T-helper 17 cell (primary cell): ENCODE results near the gene ADIPOR2. TPM values are rescaled to one million over a fixed set of nuclear protein-coding genes. Genes with fewer than 3 reads are reported as not detected.
A peak's percentile ranks its signal among the peaks of the same experiment; 100 is the strongest.

Experiments
- ATAC-seq: fragments of 150-1000 bp; cut with Tn5 transposase; 2 replicates; pipeline ENCODE4 v1.10.0; 2021; ENCODE audit warnings: mild to moderate bottlenecking, moderate library complexity
- DNase-seq, 3 donors: peaks; one replicate each; pipeline versions ENCODE4 v3.0.0 to v3.0.0-alpha.2; 2020 to 2021
- H3K9me3 ChIP-seq: one replicate; pipeline ENCODE4 v1.7.0; 2013; ENCODE audit warnings: low read length, mild to moderate bottlenecking; ENCODE audit not compliant: control insufficient read depth, poor library complexity, severe bottlenecking
- H3K27ac Mint-ChIP-seq: one replicate; pipeline ENCODE4 v1.8.0; 2022; ENCODE audit warnings: mild to moderate bottlenecking, moderate library complexity, mixed read lengths
- H3K27me3 Mint-ChIP-seq: one replicate; pipeline ENCODE4 v1.8.0; 2022; ENCODE audit warnings: mixed read lengths
- H3K36me3 Mint-ChIP-seq: one replicate; pipeline ENCODE4 v1.8.0; 2022; ENCODE audit warnings: low read depth, mixed read lengths
- H3K4me1 Mint-ChIP-seq: one replicate; pipeline ENCODE4 v1.8.0; 2022; ENCODE audit warnings: mild to moderate bottlenecking, mixed read lengths
- H3K4me3 Mint-ChIP-seq: one replicate; pipeline ENCODE4 v1.8.0; 2022; ENCODE audit warnings: mild to moderate bottlenecking, moderate library complexity, mixed read lengths
- total RNA-seq, 4 donors: library from RNA in 2 of 4; stranded (reverse) in 2 of 4; gene quantifications; one replicate each; pipeline ENCODE4 v1.2.3 and lab custom pipeline; 2022 to 2026

ADIPOR2 gene
- total RNA-seq, 2 donors from 2014 or later: 17.1 to 23.5 TPM

DNA sequence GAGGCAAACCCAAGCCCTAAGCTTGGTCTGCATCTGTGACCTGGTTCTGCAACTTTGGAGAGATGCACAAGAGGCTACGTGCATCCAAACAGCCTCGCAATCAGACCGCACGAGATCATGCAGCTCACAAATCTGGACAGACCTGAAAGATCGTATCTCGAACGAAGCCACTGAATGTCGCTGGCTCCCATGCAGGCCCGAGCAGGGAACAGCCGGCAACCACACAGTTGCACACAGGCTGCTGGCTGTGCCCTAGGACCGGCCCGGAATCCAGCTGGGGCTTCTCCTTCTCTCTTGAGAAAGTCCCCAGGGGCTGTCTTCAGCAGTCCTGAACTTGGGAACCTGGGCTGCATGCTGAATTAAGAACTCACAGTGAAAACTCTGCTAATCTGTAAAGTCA, 34.0 kb upstream of the ADIPOR2 start:
- no peaks in the 10 kb centered on the region for H3K27me3 Mint-ChIP-seq
- no peaks in the 10 kb centered on the region for H3K9me3 ChIP-seq
- peaks cover 5% of the 10 kb centered on the region for H3K4me1 Mint-ChIP-seq
- H3K4me3 Mint-ChIP-seq: no peak overlapping the region
- ATAC-seq: no peak
- H3K36me3 Mint-ChIP-seq: no peaks in the 10 kb centered on the region
- no peak overlapping the region for H3K27ac Mint-ChIP-seq
- DNase-seq: no peak

GRCh38 chr12:1657688-1658087, 33.2 kb upstream of the ADIPOR2 start:
- H3K9me3 ChIP-seq: no peaks in the 10 kb centered on the region
- DNase-seq: no peak
- Mint-ChIP-seq H3K4me3 (no peak overlapping the region), H3K4me1 (peaks cover 5% of the 10 kb centered on the region), H3K27ac (no peak overlapping the region), H3K27me3 (no peaks in the 10 kb centered on the region), H3K36me3 (no peaks in the 10 kb centered on the region)
- ATAC-seq: no peak

GRCh38 chr12:1660304-1661187, 30.3 kb upstream of the ADIPOR2 start:
- no peaks in the 10 kb centered on the region for H3K36me3 Mint-ChIP-seq
- H3K27ac Mint-ChIP-seq: peak overlapping the region; percentile 82
- H3K4me3 Mint-ChIP-seq: peak overlapping the region; percentile 43
- peaks cover 11% of the 10 kb centered on the region for H3K4me1 Mint-ChIP-seq
- no peaks in the 10 kb centered on the region for H3K27me3 Mint-ChIP-seq
- ATAC-seq (peak; percentile 58), DNase-seq (peak; percentile 26 to 48 (median 32))
- no peaks in the 10 kb centered on the region for H3K9me3 ChIP-seq

DNA sequence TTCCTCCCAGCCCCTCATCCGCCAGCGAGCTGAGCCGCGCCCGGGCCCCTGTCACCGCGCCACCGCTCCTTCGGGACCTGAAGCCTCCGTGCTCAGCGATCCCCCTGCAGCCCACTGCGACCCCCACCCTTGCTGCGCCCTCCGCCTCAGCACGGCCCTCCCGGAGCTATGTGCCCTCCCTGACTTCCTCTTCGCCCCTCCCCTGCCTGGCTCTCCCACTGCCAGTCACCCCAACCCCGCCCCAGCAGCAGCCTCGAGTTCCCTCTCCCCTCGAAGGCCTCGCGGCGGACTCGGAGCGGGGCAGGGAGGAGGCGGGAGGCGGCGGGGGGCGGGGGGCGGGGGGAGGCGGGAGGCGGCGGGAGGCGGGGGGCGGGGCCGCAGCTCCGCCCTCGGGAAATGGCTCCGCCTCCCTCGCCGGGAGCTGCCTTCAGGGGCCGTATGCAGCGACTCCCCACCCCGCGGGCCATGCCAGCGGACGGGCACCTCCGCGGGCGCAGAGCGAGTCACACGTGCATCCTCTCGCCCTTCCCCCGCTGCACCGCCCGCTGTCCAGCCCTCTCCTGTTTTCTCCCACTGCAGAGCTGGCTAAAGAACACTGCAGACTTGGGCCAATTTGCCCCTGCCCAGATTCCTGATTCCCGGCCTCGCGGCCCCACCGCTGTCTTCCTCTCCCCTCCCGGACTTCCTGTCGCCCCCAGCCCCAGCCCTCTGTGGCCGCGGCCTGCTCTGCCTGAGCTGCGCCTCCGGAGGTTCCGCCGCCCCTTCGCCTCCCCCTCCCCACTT, 29.1 kb upstream of the ADIPOR2 start:
- no peaks in the 10 kb centered on the region for H3K27me3 Mint-ChIP-seq
- H3K9me3 ChIP-seq: no peaks in the 10 kb centered on the region
- H3K36me3 Mint-ChIP-seq: no peaks in the 10 kb centered on the region
- H3K4me1 Mint-ChIP-seq: peaks cover 15% of the 10 kb centered on the region
- peak overlapping the region; percentile 69 for H3K27ac Mint-ChIP-seq
- DNase-seq (peak; percentile 73 to 83 (median 82)), ATAC-seq (peak; percentile 91)
- peak overlapping the region; percentile 87 for H3K4me3 Mint-ChIP-seq

GRCh38 chr12:1662761-1663439, 28.0 kb upstream of the ADIPOR2 start:
- DNase-seq: peak in 2 of 3 donors; percentile 26 to 38
- no peak for ATAC-seq
- Mint-ChIP-seq H3K4me1 (peaks cover 23% of the 10 kb centered on the region), H3K36me3 (peaks cover 2% of the 10 kb centered on the region), H3K27ac (no peak overlapping the region), H3K27me3 (no peaks in the 10 kb centered on the region), H3K4me3 (peak overlapping the region; percentile 71)
- no peaks in the 10 kb centered on the region for H3K9me3 ChIP-seq

DNA sequence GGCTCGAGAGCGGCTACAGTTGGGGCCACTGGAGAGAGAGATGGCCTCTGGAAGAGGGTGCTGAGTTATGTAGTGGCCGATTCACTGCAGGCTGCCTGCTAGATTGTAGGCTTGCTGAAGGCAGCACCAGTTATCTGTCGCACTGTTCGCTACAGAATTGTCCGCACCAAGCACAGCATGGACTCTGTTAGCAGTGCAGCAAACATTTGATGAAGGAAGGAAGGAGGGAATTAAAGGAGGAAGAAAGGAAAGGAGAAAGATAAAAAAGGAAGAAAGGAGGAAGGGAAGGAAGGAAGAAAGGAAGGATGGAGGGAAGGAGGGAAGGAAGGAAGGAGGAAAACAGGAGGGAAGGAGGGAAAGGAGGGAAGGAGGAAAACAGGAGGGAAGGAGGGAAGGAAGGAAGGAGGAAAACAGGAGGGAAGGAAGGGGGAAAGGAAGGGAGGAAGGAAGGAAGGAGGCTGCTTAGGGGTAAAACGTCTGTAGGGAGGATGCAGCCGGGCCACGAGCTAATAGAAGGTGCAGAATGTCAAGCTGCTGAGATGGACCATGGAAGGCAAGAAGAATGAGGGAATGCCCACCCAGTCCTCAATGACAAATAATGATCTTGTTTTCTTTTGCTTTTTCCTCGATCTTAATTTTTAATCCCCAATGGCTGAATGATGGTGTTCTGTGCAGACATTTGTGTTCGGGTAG, 27.3 kb upstream of the ADIPOR2 start:
- peak overlapping the region; percentile 74 for H3K4me3 Mint-ChIP-seq
- peaks cover 5% of the 10 kb centered on the region for H3K36me3 Mint-ChIP-seq
- no peaks in the 10 kb centered on the region for H3K27me3 Mint-ChIP-seq
- peak overlapping the region; percentile 1 for H3K27ac Mint-ChIP-seq
- H3K4me1 Mint-ChIP-seq: peaks cover 28% of the 10 kb centered on the region
- DNase-seq (no peak), ATAC-seq (no peak)
- H3K9me3 ChIP-seq: no peaks in the 10 kb centered on the region

GRCh38 chr12:1665366-1665765, 25.5 kb upstream of the ADIPOR2 start:
- peaks cover 30% of the 10 kb centered on the region for H3K4me1 Mint-ChIP-seq
- H3K36me3 Mint-ChIP-seq: peaks cover 5% of the 10 kb centered on the region
- ATAC-seq: no peak
- H3K4me3 Mint-ChIP-seq: no peak overlapping the region
- DNase-seq: no peak
- no peaks in the 10 kb centered on the region for H3K9me3 ChIP-seq
- H3K27me3 Mint-ChIP-seq: no peaks in the 10 kb centered on the region
- peak overlapping the region; percentile 62 for H3K27ac Mint-ChIP-seq

- no peaks in the 10 kb centered on the region for H3K27me3 Mint-ChIP-seq
- peaks cover 5% of the 10 kb centered on the region for H3K36me3 Mint-ChIP-seq
- no peaks in the 10 kb centered on the region for H3K9me3 ChIP-seq
- no peak for DNase-seq
- ATAC-seq: no peak
- H3K27ac Mint-ChIP-seq: peak overlapping the region; percentile 81
- no peak overlapping the region for H3K4me3 Mint-ChIP-seq
- H3K4me1 Mint-ChIP-seq: peaks cover 26% of the 10 kb centered on the region
These were observed 24.7 kb upstream of the ADIPOR2 start for GRCh38 chr12:1666215-1666614.

GRCh38 chr12:1666685-1667162, 24.1 kb upstream of the ADIPOR2 start:
- DNase-seq: no peak
- Mint-ChIP-seq H3K4me3 (peak overlapping the region; percentile 46), H3K36me3 (peaks cover 5% of the 10 kb centered on the region), H3K27me3 (no peaks in the 10 kb centered on the region), H3K27ac (peak overlapping the region; percentile 81), H3K4me1 (peaks cover 26% of the 10 kb centered on the region)
- H3K9me3 ChIP-seq: no peaks in the 10 kb centered on the region
- no peak for ATAC-seq

DNA sequence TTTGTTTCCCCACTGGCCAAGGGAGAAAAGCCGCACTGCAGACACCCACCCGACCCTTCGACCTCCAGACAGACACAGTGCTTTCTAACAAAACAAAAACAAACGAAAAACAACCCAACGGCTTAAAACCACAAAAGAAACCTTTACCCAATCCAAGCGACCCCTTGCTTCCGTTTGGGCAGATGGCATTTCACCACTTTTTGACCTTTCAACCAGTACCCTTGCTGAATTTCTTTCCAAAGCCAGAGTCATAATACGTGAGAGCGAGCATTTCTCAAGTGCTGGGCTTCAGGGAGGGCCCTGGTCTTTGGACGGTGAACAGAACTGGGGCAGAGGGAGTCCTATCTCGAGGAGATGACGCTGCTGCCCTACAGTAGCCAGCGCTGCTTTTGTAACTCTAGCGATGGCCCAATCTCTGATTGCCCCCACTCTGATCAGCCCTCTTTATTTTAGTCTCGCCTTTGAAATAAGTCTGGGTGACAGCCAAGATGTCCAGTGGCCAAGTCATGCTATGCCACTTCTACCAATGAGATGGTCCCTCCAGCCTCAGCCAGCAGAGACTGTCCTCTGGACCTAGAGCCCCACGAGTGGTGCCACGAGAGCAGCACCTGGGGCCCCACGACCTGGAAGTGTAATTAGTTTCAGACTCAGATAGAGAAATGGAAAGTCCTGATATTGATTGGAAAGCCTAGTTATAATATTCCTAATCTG, 21.9 kb upstream of the ADIPOR2 start:
- peaks cover 28% of the 10 kb centered on the region for H3K4me1 Mint-ChIP-seq
- peaks cover 5% of the 10 kb centered on the region for H3K36me3 Mint-ChIP-seq
- peak overlapping the region; percentile 90 for H3K27ac Mint-ChIP-seq
- no peak for DNase-seq
- no peaks in the 10 kb centered on the region for H3K9me3 ChIP-seq
- ATAC-seq: peak; percentile 23
- H3K27me3 Mint-ChIP-seq: no peaks in the 10 kb centered on the region
- peak overlapping the region; percentile 62 for H3K4me3 Mint-ChIP-seq

GRCh38 chr12:1670358-1671268, 20.3 kb upstream of the ADIPOR2 start:
- ATAC-seq (no peak), DNase-seq (no peak)
- H3K27ac Mint-ChIP-seq: no peak overlapping the region
- no peak overlapping the region for H3K4me3 Mint-ChIP-seq
- no peaks in the 10 kb centered on the region for H3K9me3 ChIP-seq
- H3K4me1 Mint-ChIP-seq: peaks cover 23% of the 10 kb centered on the region
- peaks cover 5% of the 10 kb centered on the region for H3K36me3 Mint-ChIP-seq
- no peaks in the 10 kb centered on the region for H3K27me3 Mint-ChIP-seq
